Measurements from ENCODE around the gene TM4SF20.

Gene TM4SF20

DNA sequence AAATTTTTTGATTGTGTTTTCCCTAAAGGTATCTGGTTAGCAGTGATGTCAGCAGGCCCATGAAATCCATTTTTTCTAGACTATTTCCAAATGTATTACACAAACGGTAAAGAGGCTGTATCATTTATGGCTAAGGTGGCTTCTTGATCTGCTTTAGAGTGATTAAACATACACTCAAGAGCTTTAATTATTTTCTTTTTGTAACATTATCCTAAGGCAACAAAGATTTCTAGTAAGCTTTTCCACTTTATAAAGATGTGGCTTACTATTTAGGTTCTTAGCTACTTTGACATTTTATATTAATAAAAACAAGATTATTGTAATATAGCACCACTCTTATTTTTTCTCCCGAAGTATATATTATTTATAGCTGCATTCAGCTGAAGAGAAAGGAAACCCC, 37.6 kb downstream of the TM4SF20 start:
- TF ChIP-seq, protein P1, sequence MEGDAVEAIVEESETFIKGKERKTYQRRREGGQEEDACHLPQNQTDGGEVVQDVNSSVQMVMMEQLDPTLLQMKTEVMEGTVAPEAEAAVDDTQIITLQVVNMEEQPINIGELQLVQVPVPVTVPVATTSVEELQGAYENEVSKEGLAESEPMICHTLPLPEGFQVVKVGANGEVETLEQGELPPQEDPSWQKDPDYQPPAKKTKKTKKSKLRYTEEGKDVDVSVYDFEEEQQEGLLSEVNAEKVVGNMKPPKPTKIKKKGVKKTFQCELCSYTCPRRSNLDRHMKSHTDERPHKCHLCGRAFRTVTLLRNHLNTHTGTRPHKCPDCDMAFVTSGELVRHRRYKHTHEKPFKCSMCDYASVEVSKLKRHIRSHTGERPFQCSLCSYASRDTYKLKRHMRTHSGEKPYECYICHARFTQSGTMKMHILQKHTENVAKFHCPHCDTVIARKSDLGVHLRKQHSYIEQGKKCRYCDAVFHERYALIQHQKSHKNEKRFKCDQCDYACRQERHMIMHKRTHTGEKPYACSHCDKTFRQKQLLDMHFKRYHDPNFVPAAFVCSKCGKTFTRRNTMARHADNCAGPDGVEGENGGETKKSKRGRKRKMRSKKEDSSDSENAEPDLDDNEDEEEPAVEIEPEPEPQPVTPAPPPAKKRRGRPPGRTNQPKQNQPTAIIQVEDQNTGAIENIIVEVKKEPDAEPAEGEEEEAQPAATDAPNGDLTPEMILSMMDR (conservative IDR thresholded peaks at IDR 0.05; ENCODE audit: low read length), result no peak
- H3K4me3 ChIP-seq (ENCODE audit: low read length), result no peak overlapping the region
- DNase-seq (ENCODE audit: low read depth), result no peak

- TF ChIP-seq, protein P1 (conservative IDR thresholded peaks at IDR 0.05; ENCODE audit: low read length), result no peak
- H3K4me3 ChIP-seq (ENCODE audit: low read length), result no peak overlapping the region
- no peak for DNase-seq (ENCODE audit: low read depth)
These were observed 39.0 kb downstream of the TM4SF20 start for GRCh38 chr2:227340106-227340505.

GRCh38 chr2:227339098-227339599, 40.0 kb downstream of the TM4SF20 start:
- TF ChIP-seq, protein P1 (conservative IDR thresholded peaks at IDR 0.05; ENCODE audit: low read length), result no peak
- H3K4me3 ChIP-seq (ENCODE audit: low read length), result no peak overlapping the region
- DNase-seq (ENCODE audit: low read depth), result no peak

- DNase-seq (ENCODE audit: low read depth), result no peak
- H3K4me3 ChIP-seq (ENCODE audit: low read length), result no peak overlapping the region
- TF ChIP-seq, protein P1 (conservative IDR thresholded peaks at IDR 0.05; ENCODE audit: low read length), result no peak
These were observed 41.7 kb downstream of the TM4SF20 start for GRCh38 chr2:227337442-227337841.

GRCh38 chr2:227335713-227336112, 43.4 kb downstream of the TM4SF20 start:
- DNase-seq (ENCODE audit: low read depth), result no peak
- H3K4me3 ChIP-seq (ENCODE audit: low read length), result no peak overlapping the region
- TF ChIP-seq, protein P1 (conservative IDR thresholded peaks at IDR 0.05; ENCODE audit: low read length), result no peak

GRCh38 chr2:227326783-227327182, 52.3 kb downstream of the TM4SF20 start:
- H3K4me3 ChIP-seq (ENCODE audit: low read length), result peak overlapping the region; percentile 88; the same call in 1 of the 2 replicates
- TF ChIP-seq, protein P1 (conservative IDR thresholded peaks at IDR 0.05; ENCODE audit: low read length), result no peak
- no peak for DNase-seq (ENCODE audit: low read depth)

DNA sequence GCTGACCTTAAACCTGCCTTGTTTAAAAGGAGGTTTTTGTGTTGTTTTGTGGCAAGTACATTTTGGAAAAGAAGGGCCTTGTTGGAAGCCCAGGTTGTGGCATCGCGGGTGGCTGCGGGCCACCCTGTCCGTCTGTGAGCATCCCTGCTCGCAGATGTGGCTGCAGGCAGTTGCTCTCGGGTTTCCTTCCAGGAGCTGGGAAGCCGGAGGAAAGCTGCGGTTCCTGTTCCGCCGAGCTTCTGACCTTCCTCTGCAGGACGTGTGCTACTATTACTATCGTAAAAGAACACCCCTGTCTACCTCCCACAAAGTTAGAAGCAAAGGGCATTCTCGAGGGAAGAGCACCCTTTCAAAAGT, 53.3 kb downstream of the TM4SF20 start:
- peak overlapping the region; percentile 88 for H3K4me3 ChIP-seq (ENCODE audit: low read length)
- DNase-seq (ENCODE audit: low read depth), result peak; percentile 43
- TF ChIP-seq, protein P1 (conservative IDR thresholded peaks at IDR 0.05; ENCODE audit: low read length), result no peak

All from AG10803 (cell line).